ENCODE data around the gene CEACAM1. TPM values are rescaled to one million over a fixed set of nuclear protein-coding genes. Genes with fewer than 3 reads are reported as not detected.

CEACAM1 gene
- total and polyA plus RNA-seq, 2 of the 13 experiments (the other 11 are each of a cell fraction or from before 2014, with no cell fraction given) = 13.5 to 332 TPM

DNA sequence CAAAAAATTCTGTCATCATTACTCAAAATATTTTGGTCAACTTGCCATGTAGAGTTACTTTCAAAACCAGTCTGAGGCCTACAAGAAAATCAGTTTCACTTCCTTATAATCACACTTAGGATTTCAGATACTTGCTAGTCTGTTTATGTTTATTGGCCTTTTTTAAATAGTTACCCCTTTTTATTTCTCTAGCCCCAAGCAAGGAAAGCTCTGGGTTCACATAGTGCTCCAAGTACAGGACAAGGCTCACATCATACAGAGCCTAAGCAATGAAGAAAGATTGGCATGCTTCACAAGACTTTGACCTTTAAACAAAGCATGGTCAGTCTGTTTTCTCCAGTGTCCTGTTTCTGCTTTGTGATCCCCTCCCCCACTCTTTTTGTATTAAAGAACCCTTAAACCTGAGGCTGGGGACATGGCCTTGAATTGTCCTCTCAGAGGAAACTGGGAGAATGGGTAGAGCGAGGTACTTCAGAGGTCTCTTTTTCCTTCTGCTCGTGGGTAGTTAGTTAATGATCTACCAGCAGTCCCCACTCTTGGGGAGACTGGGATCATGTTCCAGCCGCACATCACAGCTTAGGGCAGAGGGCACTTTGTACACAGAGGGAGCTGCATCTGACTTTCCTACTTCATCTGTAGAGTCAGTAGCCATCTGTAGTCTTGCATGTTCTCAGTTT is 30.7 kb downstream of the CEACAM1 start (continued):
- no peak for TF ChIP-seq NFE2L1 (CRISPR knock-in tag; IDR thresholded peaks at IDR 0.05; ENCODE audit: borderline replicate concordance)
- TF ChIP-seq, protein P1, sequence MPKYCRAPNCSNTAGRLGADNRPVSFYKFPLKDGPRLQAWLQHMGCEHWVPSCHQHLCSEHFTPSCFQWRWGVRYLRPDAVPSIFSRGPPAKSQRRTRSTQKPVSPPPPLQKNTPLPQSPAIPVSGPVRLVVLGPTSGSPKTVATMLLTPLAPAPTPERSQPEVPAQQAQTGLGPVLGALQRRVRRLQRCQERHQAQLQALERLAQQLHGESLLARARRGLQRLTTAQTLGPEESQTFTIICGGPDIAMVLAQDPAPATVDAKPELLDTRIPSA (CRISPR knock-in tag; IDR thresholded peaks at IDR 0.05; ENCODE audit: borderline replicate concordance) = no peak
- TF ChIP-seq RXRB (CRISPR knock-in tag; IDR thresholded peaks at IDR 0.05; ENCODE audit: borderline replicate concordance) = peak; percentile 94
- TF ChIP-seq ZNF224 (CRISPR knock-in tag; IDR thresholded peaks at IDR 0.05) = no peak
- no peak for TF ChIP-seq PHF8 (CRISPR knock-in tag; IDR thresholded peaks at IDR 0.05)
- TF ChIP-seq, protein P2, sequence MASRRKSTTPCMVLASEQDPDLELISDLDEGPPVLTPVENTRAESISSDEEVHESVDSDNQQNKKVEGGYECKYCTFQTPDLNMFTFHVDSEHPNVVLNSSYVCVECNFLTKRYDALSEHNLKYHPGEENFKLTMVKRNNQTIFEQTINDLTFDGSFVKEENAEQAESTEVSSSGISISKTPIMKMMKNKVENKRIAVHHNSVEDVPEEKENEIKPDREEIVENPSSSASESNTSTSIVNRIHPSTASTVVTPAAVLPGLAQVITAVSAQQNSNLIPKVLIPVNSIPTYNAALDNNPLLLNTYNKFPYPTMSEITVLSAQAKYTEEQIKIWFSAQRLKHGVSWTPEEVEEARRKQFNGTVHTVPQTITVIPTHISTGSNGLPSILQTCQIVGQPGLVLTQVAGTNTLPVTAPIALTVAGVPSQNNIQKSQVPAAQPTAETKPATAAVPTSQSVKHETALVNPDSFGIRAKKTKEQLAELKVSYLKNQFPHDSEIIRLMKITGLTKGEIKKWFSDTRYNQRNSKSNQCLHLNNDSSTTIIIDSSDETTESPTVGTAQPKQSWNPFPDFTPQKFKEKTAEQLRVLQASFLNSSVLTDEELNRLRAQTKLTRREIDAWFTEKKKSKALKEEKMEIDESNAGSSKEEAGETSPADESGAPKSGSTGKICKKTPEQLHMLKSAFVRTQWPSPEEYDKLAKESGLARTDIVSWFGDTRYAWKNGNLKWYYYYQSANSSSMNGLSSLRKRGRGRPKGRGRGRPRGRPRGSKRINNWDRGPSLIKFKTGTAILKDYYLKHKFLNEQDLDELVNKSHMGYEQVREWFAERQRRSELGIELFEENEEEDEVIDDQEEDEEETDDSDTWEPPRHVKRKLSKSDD (CRISPR knock-in tag; IDR thresholded peaks at IDR 0.05; ENCODE audit: low read depth) = no peak
- peak; percentile 67; the same call in 1 of the 2 replicates for TF ChIP-seq FOXJ3 (CRISPR knock-in tag; IDR thresholded peaks at IDR 0.05; ENCODE audit: borderline replicate concordance)
- TF ChIP-seq ELF3 (CRISPR knock-in tag; IDR thresholded peaks at IDR 0.05) = peak; percentile 56
- no peak; the same call in none of the 2 replicates for TF ChIP-seq CEBPG (CRISPR knock-in tag; IDR thresholded peaks at IDR 0.05)
- TF ChIP-seq BRD4 (CRISPR knock-in tag; IDR thresholded peaks at IDR 0.05) = no peak; the same call in 1 of the 2 replicates
- TF ChIP-seq, protein P3, sequence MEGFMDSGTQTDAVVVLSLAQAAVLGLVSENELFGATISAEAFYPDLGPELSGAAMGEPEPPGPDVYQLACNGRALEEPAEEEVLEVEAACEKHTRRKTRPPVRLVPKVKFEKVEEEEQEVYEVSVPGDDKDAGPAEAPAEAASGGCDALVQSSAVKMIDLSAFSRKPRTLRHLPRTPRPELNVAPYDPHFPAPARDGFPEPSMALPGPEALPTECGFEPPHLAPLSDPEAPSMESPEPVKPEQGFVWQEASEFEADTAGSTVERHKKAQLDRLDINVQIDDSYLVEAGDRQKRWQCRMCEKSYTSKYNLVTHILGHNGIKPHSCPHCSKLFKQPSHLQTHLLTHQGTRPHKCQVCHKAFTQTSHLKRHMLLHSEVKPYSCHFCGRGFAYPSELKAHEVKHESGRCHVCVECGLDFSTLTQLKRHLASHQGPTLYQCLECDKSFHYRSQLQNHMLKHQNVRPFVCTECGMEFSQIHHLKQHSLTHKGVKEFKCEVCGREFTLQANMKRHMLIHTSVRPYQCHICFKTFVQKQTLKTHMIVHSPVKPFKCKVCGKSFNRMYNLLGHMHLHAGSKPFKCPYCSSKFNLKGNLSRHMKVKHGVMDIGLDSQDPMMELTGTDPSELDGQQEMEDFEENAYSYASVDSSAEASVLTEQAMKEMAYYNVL (CRISPR knock-in tag; IDR thresholded peaks at IDR 0.05; ENCODE audit: borderline replicate concordance) = peak; percentile 90; the same call in 1 of the 2 replicates
- TF ChIP-seq, protein P4, sequence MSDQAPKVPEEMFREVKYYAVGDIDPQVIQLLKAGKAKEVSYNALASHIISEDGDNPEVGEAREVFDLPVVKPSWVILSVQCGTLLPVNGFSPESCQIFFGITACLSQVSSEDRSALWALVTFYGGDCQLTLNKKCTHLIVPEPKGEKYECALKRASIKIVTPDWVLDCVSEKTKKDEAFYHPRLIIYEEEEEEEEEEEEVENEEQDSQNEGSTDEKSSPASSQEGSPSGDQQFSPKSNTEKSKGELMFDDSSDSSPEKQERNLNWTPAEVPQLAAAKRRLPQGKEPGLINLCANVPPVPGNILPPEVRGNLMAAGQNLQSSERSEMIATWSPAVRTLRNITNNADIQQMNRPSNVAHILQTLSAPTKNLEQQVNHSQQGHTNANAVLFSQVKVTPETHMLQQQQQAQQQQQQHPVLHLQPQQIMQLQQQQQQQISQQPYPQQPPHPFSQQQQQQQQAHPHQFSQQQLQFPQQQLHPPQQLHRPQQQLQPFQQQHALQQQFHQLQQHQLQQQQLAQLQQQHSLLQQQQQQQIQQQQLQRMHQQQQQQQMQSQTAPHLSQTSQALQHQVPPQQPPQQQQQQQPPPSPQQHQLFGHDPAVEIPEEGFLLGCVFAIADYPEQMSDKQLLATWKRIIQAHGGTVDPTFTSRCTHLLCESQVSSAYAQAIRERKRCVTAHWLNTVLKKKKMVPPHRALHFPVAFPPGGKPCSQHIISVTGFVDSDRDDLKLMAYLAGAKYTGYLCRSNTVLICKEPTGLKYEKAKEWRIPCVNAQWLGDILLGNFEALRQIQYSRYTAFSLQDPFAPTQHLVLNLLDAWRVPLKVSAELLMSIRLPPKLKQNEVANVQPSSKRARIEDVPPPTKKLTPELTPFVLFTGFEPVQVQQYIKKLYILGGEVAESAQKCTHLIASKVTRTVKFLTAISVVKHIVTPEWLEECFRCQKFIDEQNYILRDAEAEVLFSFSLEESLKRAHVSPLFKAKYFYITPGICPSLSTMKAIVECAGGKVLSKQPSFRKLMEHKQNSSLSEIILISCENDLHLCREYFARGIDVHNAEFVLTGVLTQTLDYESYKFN (CRISPR knock-in tag; conservative IDR thresholded peaks at IDR 0.05) = peak; percentile 98
- TF ChIP-seq, protein P5, sequence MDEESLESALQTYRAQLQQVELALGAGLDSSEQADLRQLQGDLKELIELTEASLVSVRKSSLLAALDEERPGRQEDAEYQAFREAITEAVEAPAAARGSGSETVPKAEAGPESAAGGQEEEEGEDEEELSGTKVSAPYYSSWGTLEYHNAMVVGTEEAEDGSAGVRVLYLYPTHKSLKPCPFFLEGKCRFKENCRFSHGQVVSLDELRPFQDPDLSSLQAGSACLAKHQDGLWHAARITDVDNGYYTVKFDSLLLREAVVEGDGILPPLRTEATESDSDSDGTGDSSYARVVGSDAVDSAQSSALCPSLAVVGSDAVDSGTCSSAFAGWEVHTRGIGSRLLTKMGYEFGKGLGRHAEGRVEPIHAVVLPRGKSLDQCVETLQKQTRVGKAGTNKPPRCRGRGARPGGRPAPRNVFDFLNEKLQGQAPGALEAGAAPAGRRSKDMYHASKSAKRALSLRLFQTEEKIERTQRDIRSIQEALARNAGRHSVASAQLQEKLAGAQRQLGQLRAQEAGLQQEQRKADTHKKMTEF (CRISPR knock-in tag; IDR thresholded peaks at IDR 0.05) = peak; percentile 73; the same call in 1 of the 2 replicates
- TF ChIP-seq TOE1 (CRISPR knock-in tag; IDR thresholded peaks at IDR 0.05) = no peak
- TF ChIP-seq TBP (CRISPR knock-in tag; IDR thresholded peaks at IDR 0.05) = no peak
- 0 out of 2 replicates have a peak, but pooled peaks have one; percentile 29 for TF ChIP-seq ZNF747 (CRISPR knock-in tag; IDR thresholded peaks at IDR 0.05; ENCODE audit: borderline replicate concordance)
- no peak for TF ChIP-seq FOXP1 (IDR thresholded peaks at IDR 0.05)
- TF ChIP-seq FOXP1 (CRISPR knock-in tag; IDR thresholded peaks at IDR 0.05) = peak; percentile 43; the same call in 1 of the 2 replicates
- TF ChIP-seq U2AF1 (optimal IDR thresholded peaks at IDR 0.05; ENCODE audit: low read depth, low read length) = no peak
- peak; percentile 78; the same call in 1 of the 2 replicates for TF ChIP-seq ZKSCAN8 (CRISPR knock-in tag; IDR thresholded peaks at IDR 0.05; ENCODE audit: borderline replicate concordance)

Measured in HepG2 (cell line).